HEK293 (cell line): ENCODE measurements around the gene NDOR1.

Source experiments
- HOXA7 ChIP-seq: sonication (generic); formaldehyde crosslinking; IDR thresholded peaks from 2 replicates; pipeline ENCODE4 v1.8.1; 2022; ENCODE audit warnings: missing genetic modification reagents, borderline replicate concordance
- HOXD13 ChIP-seq: sonication (generic); formaldehyde crosslinking; IDR thresholded peaks from 2 replicates; pipeline ENCODE4 v1.8.0; 2022; ENCODE audit warnings: missing genetic modification reagents, borderline replicate concordance
- RBAK ChIP-seq: fragments of 450-650 bp; formaldehyde crosslinking; IDR thresholded peaks from 2 replicates; pipeline ENCODE4 v1.5.1; 2016; ENCODE audit warnings: missing biosample characterization, missing genetic modification characterization
- SCRT2 ChIP-seq: fragments of 450-650 bp; formaldehyde crosslinking; IDR thresholded peaks from 2 replicates; pipeline ENCODE4 v1.5.1; 2016; ENCODE audit warnings: missing biosample characterization, missing genetic modification characterization
- SETDB1 ChIP-seq: IDR thresholded peaks from one replicate; pipeline ENCODE4 v1.6.1; 2017; ENCODE audit warnings: mild to moderate bottlenecking, low read length, moderate library complexity, mixed read lengths; ENCODE audit not compliant: insufficient read length
- ZEB2 ChIP-seq: fragments of 450-650 bp; formaldehyde crosslinking; IDR thresholded peaks from 2 replicates; pipeline ENCODE4 v1.5.1; 2016; ENCODE audit warnings: missing biosample characterization, missing genetic modification characterization
- ZFP37 ChIP-seq: fragments of 450-650 bp; formaldehyde crosslinking; IDR thresholded peaks from 2 replicates; pipeline ENCODE4 v1.5.1; 2016; ENCODE audit warnings: missing biosample characterization, missing genetic modification characterization
- ZIC2 ChIP-seq: fragments of 450-650 bp; formaldehyde crosslinking; IDR thresholded peaks from 2 replicates; pipeline ENCODE4 v1.5.1; 2016; ENCODE audit warnings: missing biosample characterization, missing genetic modification characterization
- ZNF112 ChIP-seq: fragments of 450-650 bp; formaldehyde crosslinking; IDR thresholded peaks from 2 replicates; pipeline ENCODE4 v1.5.0; 2017; ENCODE audit warnings: missing biosample characterization, missing genetic modification characterization
- ZNF114 ChIP-seq: fragments of 450-650 bp; formaldehyde crosslinking; IDR thresholded peaks from 2 replicates; pipeline ENCODE4 v1.5.0; 2017; ENCODE audit warnings: missing biosample characterization, missing genetic modification characterization
- ZNF138 ChIP-seq: fragments of 450-650 bp; formaldehyde crosslinking; IDR thresholded peaks from 2 replicates; pipeline ENCODE4 v1.5.1; 2016; ENCODE audit warnings: missing biosample characterization, missing genetic modification characterization, borderline replicate concordance
- ZNF157 ChIP-seq: fragments of 450-650 bp; formaldehyde crosslinking; IDR thresholded peaks from 2 replicates; pipeline ENCODE4 v1.5.1; 2016; ENCODE audit warnings: missing biosample characterization, missing genetic modification characterization
- ZNF174 ChIP-seq: fragments of 450-650 bp; formaldehyde crosslinking; IDR thresholded peaks from 2 replicates; pipeline ENCODE4 v1.5.0; 2017; ENCODE audit warnings: missing biosample characterization, mild to moderate bottlenecking, missing genetic modification characterization
- ZNF501 ChIP-seq: fragments of 450-650 bp; formaldehyde crosslinking; IDR thresholded peaks from 2 replicates; pipeline ENCODE4 v1.5.1; 2016; ENCODE audit warnings: missing biosample characterization, missing genetic modification characterization
- ZNF514 ChIP-seq: fragments of 450-650 bp; formaldehyde crosslinking; IDR thresholded peaks from 2 replicates; pipeline ENCODE4 v1.5.1; 2016; ENCODE audit warnings: missing biosample characterization, missing genetic modification characterization
- ZNF529 ChIP-seq: fragments of 450-650 bp; formaldehyde crosslinking; IDR thresholded peaks from 2 replicates; pipeline ENCODE4 v1.5.1; 2017; ENCODE audit warnings: missing genetic modification characterization, missing biosample characterization; ENCODE audit not compliant: insufficient replicate concordance
- ZNF530 ChIP-seq: fragments of 450-650 bp; formaldehyde crosslinking; IDR thresholded peaks from 2 replicates; pipeline ENCODE4 v1.5.1; 2016; ENCODE audit warnings: low read depth, missing biosample characterization, missing genetic modification characterization
- ZNF548 ChIP-seq: fragments of 450-650 bp; formaldehyde crosslinking; IDR thresholded peaks from 2 replicates; pipeline ENCODE4 v1.5.1; 2016; ENCODE audit warnings: missing biosample characterization, missing genetic modification characterization
- ZNF561 ChIP-seq: fragments of 450-650 bp; IDR thresholded peaks from 2 replicates; pipeline ENCODE4 v1.5.1; 2018; ENCODE audit warnings: missing biosample characterization, missing genetic modification characterization, borderline replicate concordance
- ZNF600 ChIP-seq: fragments of 450-650 bp; formaldehyde crosslinking; IDR thresholded peaks from 2 replicates; pipeline ENCODE4 v1.5.1; 2016; ENCODE audit warnings: missing biosample characterization, missing genetic modification characterization
- ZNF677 ChIP-seq: fragments of 450-650 bp; IDR thresholded peaks from 2 replicates; pipeline ENCODE4 v1.5.0; 2018; ENCODE audit warnings: missing biosample characterization, mild to moderate bottlenecking, missing genetic modification characterization, moderate library complexity
- ZNF791 ChIP-seq: fragments of 450-650 bp; formaldehyde crosslinking; IDR thresholded peaks from 2 replicates; pipeline ENCODE4 v1.5.1; 2016; ENCODE audit warnings: missing biosample characterization, missing genetic modification characterization
- ZSCAN23 ChIP-seq: fragments of 450-650 bp; formaldehyde crosslinking; IDR thresholded peaks from 2 replicates; pipeline ENCODE4 v1.5.1; 2016; ENCODE audit warnings: missing biosample characterization, missing genetic modification characterization
- TF ChIP-seq, protein P1 (sequence below): fragments of 450-650 bp; formaldehyde crosslinking; conservative IDR thresholded peaks from 2 replicates; pipeline ENCODE4 v1.5.1; 2016; ENCODE audit warnings: low read depth, missing biosample characterization, missing genetic modification characterization
- TF ChIP-seq, protein P2 (sequence below): fragments of 450-650 bp; formaldehyde crosslinking; IDR thresholded peaks from 2 replicates; pipeline ENCODE4 v1.5.1; 2016; ENCODE audit warnings: missing biosample characterization, missing genetic modification characterization
- TF ChIP-seq, protein P3 (sequence below): fragments of 450-650 bp; formaldehyde crosslinking; IDR thresholded peaks from 2 replicates; pipeline ENCODE4 v1.5.1; 2016; ENCODE audit warnings: missing biosample characterization, missing genetic modification characterization
- TF ChIP-seq, protein P4 (sequence below): fragments of 450-650 bp; formaldehyde crosslinking; IDR thresholded peaks from 2 replicates; pipeline ENCODE4 v1.5.1; 2016; ENCODE audit warnings: missing biosample characterization, missing genetic modification characterization
- TF ChIP-seq, protein P5 (sequence below): fragments of 450-650 bp; formaldehyde crosslinking; IDR thresholded peaks from 2 replicates; pipeline ENCODE4; 2016; ENCODE audit warnings: missing biosample characterization, missing genetic modification characterization
- TF ChIP-seq, protein P6 (sequence below): fragments of 450-650 bp; formaldehyde crosslinking; IDR thresholded peaks from 2 replicates; pipeline ENCODE4 v1.5.1; 2016; ENCODE audit warnings: missing biosample characterization, missing genetic modification characterization

The NDOR1 gene

DNA sequence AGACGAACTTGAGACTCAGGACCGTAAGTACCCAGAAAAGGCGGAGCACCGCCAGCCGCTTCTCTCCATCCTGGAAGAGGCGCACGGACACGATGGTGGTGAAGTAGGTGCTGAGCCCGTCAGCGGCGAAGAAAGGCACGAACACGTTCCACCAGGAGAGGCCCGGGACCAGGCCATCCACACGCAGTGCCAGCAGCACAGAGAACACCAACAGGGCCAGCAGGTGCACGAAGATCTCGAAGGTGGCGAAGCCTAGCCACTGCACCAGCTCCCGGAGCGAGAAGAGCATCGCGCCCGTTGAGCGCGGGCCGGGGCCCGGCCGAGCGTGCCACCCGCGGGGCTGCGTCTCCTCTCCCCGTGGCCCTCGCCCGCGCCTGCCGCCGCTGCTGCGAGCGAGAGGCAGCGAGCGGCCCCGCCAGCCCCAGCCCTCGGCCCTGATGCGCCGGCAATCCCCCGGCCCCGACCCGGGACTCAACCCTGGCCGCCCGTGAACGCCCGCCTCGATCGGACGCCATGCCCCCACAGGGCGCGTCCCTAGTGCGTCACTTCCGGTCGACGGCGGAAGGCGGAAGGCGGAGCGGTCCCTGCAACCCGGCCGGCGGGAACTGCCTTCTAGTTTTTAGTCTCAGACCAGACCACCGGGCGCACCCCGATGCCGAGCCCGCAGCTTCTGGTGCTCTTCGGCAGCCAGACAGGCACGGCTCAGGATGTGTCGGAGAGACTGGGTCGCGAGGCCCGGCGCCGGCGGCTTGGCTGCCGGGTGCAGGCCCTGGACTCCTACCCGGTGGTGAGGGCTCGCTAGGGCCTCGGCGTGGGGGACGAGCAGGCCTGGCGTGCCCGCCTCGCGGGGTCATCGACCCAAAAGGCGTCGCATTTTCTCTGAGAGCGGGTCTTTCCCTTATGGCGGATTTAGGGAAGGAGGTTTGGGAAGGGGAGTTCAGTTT is at the start of gene NDOR1, which contains the start of gene TMEM203 (continued):
- TF ChIP-seq, protein P1, sequence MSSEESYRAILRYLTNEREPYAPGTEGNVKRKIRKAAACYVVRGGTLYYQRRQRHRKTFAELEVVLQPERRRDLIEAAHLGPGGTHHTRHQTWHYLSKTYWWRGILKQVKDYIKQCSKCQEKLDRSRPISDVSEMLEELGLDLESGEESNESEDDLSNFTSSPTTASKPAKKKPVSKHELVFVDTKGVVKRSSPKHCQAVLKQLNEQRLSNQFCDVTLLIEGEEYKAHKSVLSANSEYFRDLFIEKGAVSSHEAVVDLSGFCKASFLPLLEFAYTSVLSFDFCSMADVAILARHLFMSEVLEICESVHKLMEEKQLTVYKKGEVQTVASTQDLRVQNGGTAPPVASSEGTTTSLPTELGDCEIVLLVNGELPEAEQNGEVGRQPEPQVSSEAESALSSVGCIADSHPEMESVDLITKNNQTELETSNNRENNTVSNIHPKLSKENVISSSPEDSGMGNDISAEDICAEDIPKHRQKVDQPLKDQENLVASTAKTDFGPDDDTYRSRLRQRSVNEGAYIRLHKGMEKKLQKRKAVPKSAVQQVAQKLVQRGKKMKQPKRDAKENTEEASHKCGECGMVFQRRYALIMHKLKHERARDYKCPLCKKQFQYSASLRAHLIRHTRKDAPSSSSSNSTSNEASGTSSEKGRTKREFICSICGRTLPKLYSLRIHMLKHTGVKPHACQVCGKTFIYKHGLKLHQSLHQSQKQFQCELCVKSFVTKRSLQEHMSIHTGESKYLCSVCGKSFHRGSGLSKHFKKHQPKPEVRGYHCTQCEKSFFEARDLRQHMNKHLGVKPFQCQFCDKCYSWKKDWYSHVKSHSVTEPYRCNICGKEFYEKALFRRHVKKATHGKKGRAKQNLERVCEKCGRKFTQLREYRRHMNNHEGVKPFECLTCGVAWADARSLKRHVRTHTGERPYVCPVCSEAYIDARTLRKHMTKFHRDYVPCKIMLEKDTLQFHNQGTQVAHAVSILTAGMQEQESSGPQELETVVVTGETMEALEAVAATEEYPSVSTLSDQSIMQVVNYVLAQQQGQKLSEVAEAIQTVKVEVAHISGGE = peak; percentile 97
- TF ChIP-seq ZNF112 (tag by site-specific recombination) (no peak), ZNF791 (no peak), ZNF157 (tag by site-specific recombination) (no peak), ZNF677 (tag by site-specific recombination) (no peak), ZIC2 (tag by site-specific recombination) (no peak), ZNF561 (tag by site-specific recombination) (peak; percentile 86), RBAK (tag by site-specific recombination) (no peak), ZNF114 (tag by site-specific recombination) (no peak), ZNF174 (tag by site-specific recombination) (no peak), ZNF600 (tag by site-specific recombination) (peak; percentile 71), ZNF548 (no peak), ZNF514 (tag by site-specific recombination) (no peak), HOXA7 (CRISPR knock-in tag) (no peak), ZNF530 (tag by site-specific recombination) (no peak), ZSCAN23 (tag by site-specific recombination) (peak; percentile 49; the same call in 1 of the 2 replicates), SETDB1 (no peak), ZNF138 (no peak), ZEB2 (tag by site-specific recombination) (0 out of 2 replicates have a peak, but pooled peaks have one; percentile 32), SCRT2 (no peak), ZNF501 (tag by site-specific recombination) (peak; percentile 65; the same call in 1 of the 2 replicates), ZNF529 (no peak), ZFP37 (tag by site-specific recombination) (0 out of 2 replicates have a peak, but pooled peaks have one; percentile 56), HOXD13 (CRISPR knock-in tag) (no peak)
- TF ChIP-seq, protein P2, sequence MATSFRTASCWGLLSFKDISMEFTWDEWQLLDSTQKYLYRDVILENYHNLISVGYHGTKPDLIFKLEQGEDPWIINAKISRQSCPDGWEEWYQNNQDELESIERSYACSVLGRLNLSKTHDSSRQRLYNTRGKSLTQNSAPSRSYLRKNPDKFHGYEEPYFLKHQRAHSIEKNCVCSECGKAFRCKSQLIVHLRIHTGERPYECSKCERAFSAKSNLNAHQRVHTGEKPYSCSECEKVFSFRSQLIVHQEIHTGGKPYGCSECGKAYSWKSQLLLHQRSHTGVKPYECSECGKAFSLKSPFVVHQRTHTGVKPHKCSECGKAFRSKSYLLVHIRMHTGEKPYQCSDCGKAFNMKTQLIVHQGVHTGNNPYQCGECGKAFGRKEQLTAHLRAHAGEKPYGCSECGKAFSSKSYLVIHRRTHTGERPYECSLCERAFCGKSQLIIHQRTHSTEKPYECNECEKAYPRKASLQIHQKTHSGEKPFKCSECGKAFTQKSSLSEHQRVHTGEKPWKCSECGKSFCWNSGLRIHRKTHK (tag by site-specific recombination) = no peak
- TF ChIP-seq, protein P3, sequence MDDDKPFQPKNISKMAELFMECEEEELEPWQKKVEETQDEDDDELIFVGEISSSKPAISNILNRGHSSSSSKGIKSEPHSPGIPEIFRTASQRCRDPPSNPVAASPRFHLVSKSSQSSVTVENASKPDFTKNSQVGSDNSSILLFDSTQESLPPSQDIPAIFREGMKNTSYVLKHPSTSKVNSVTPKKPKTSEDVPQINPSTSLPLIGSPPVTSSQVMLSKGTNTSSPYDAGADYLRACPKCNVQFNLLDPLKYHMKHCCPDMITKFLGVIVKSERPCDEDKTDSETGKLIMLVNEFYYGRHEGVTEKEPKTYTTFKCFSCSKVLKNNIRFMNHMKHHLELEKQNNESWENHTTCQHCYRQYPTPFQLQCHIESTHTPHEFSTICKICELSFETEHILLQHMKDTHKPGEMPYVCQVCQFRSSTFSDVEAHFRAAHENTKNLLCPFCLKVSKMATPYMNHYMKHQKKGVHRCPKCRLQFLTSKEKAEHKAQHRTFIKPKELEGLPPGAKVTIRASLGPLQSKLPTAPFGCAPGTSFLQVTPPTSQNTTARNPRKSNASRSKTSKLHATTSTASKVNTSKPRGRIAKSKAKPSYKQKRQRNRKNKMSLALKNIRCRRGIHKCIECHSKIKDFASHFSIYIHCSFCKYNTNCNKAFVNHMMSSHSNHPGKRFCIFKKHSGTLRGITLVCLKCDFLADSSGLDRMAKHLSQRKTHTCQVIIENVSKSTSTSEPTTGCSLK (tag by site-specific recombination) = no peak
- TF ChIP-seq, protein P4, sequence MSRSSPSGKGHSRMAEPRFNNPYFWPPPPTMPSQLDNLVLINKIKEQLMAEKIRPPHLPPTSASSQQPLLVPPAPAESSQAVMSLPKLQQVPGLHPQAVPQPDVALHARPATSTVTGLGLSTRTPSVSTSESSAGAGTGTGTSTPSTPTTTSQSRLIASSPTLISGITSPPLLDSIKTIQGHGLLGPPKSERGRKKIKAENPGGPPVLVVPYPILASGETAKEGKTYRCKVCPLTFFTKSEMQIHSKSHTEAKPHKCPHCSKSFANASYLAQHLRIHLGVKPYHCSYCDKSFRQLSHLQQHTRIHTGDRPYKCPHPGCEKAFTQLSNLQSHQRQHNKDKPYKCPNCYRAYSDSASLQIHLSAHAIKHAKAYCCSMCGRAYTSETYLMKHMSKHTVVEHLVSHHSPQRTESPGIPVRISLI (tag by site-specific recombination) = no peak
- TF ChIP-seq, protein P5, sequence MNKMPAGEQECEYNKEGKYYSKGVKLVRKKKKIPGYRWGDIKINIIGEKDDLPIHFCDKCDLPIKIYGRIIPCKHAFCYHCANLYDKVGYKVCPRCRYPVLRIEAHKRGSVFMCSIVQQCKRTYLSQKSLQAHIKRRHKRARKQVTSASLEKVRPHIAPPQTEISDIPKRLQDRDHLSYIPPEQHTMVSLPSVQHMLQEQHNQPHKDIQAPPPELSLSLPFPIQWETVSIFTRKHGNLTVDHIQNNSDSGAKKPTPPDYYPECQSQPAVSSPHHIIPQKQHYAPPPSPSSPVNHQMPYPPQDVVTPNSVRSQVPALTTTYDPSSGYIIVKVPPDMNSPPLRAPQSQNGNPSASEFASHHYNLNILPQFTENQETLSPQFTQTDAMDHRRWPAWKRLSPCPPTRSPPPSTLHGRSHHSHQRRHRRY = no peak
- TF ChIP-seq, protein P6, sequence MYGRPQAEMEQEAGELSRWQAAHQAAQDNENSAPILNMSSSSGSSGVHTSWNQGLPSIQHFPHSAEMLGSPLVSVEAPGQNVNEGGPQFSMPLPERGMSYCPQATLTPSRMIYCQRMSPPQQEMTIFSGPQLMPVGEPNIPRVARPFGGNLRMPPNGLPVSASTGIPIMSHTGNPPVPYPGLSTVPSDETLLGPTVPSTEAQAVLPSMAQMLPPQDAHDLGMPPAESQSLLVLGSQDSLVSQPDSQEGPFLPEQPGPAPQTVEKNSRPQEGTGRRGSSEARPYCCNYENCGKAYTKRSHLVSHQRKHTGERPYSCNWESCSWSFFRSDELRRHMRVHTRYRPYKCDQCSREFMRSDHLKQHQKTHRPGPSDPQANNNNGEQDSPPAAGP = no peak
